GM23338 (cell line): ENCODE data around the gene ERBB4. TPM values are rescaled to one million over a fixed set of nuclear protein-coding genes. Genes with fewer than 3 reads are reported as not detected.

Experiments used
- ATAC-seq: fragments of 200-7000 bp; cut with Tn5 transposase; 3 replicates; pipeline ENCODE4 v1.9.1; 2020
- DNase-seq: peaks from one replicate; pipeline ENCODE4 v3.0.0-alpha.2; 2015; ENCODE audit warnings: low spot score
- H2AFZ ChIP-seq: fragments of 200-600 bp; sonication (generic); 2 replicates; pipeline ENCODE4 v1.8.0; 2016; ENCODE audit warnings: antibody characterized with exemption, mild to moderate bottlenecking, moderate library complexity
- H3F3A ChIP-seq: fragments of 200-600 bp; sonication (generic); replicated peaks from 2 replicates; pipeline ENCODE4 v1.8.0; 2017; ENCODE audit warnings: antibody characterized with exemption, mixed run types, low read depth
- H3K27ac ChIP-seq: fragments of 200-600 bp; sonication (generic); 2 replicates; pipeline ENCODE4 v1.6.1; 2016; ENCODE audit warnings: low read depth
- H3K27me3 ChIP-seq: fragments of 200-600 bp; sonication (generic); 2 replicates; pipeline ENCODE4 v1.8.0; 2016; ENCODE audit warnings: mild to moderate bottlenecking, mixed run types, moderate library complexity; ENCODE audit not compliant: insufficient read depth
- H3K36me3 ChIP-seq: fragments of 200-600 bp; sonication (generic); 2 replicates; pipeline ENCODE4 v1.8.0; 2016; ENCODE audit warnings: mild to moderate bottlenecking; ENCODE audit not compliant: insufficient read depth
- H3K4me1 ChIP-seq: fragments of 200-600 bp; sonication (generic); 2 replicates; pipeline ENCODE4 v1.8.0; 2016; ENCODE audit warnings: mild to moderate bottlenecking, moderate library complexity; ENCODE audit not compliant: insufficient read depth
- H3K4me2 ChIP-seq: fragments of 200-600 bp; sonication (generic); 2 replicates; pipeline ENCODE4 v1.7.1; 2017; ENCODE audit warnings: mixed run types
- H3K4me3 ChIP-seq: fragments of 200-600 bp; sonication (generic); 2 replicates; pipeline ENCODE4 v1.6.1; 2016; ENCODE audit warnings: mixed run types
- H3K79me2 ChIP-seq: fragments of 200-600 bp; sonication (generic); replicated peaks from 2 replicates; pipeline ENCODE4 v1.8.0; 2017; ENCODE audit warnings: mild to moderate bottlenecking; ENCODE audit not compliant: insufficient read depth
- H3K9me2 ChIP-seq: fragments of 200-600 bp; sonication (generic); 2 replicates; pipeline ENCODE4 v1.8.0; 2017; ENCODE audit not compliant: insufficient read depth
- H4K20me1 ChIP-seq: fragments of 200-600 bp; sonication (generic); replicated peaks from 2 replicates; pipeline ENCODE4 v1.8.0; 2017; ENCODE audit warnings: mild to moderate bottlenecking; ENCODE audit not compliant: insufficient read depth
- H3K27ac Mint-ChIP-seq: 2 replicates; pipeline ENCODE4 v1.8.0; 2020; ENCODE audit warnings: inconsistent platforms, mild to moderate bottlenecking, moderate library complexity, mixed read lengths
- H3K27me3 Mint-ChIP-seq: 3 replicates; pipeline ENCODE4 v1.8.0; 2022; ENCODE audit warnings: low read depth, mild to moderate bottlenecking, moderate library complexity, mixed read lengths, inconsistent platforms; ENCODE audit not compliant: insufficient read depth, poor library complexity
- H3K36me3 Mint-ChIP-seq: 3 replicates; pipeline ENCODE4 v1.8.0; 2021; ENCODE audit warnings: low read depth, mild to moderate bottlenecking, inconsistent platforms, moderate library complexity, mixed read lengths
- H3K4me1 Mint-ChIP-seq: 3 replicates; pipeline ENCODE4 v1.8.0; 2020; ENCODE audit warnings: mild to moderate bottlenecking, inconsistent platforms, mixed read lengths
- H3K4me3 Mint-ChIP-seq: 3 replicates; pipeline ENCODE4 v1.8.0; 2021; ENCODE audit warnings: moderate library complexity, mild to moderate bottlenecking, inconsistent platforms, mixed read lengths
- H3K9me3 Mint-ChIP-seq: 3 replicates; pipeline ENCODE4 v1.8.0; 2020; ENCODE audit warnings: moderate library complexity, mild to moderate bottlenecking, inconsistent platforms, mixed read lengths
- CTCF ChIP-seq, 2 experiments: fragments of 200-600 bp in 1 of 2; sonication (generic) in 1 of 2; conservative IDR thresholded peaks; 2 replicates each; pipeline versions ENCODE4 v1.5.1 to v1.6.1; 2016 to 2017; ENCODE audit warnings: antibody characterized with exemption in 2 of 2, low read depth in 2 of 2, mild to moderate bottlenecking in 2 of 2, moderate library complexity in 1 of 2
- JUNB ChIP-seq: IDR thresholded peaks from one replicate; pipeline ENCODE4 v1.6.1; 2016; ENCODE audit warnings: antibody characterized with exemption; ENCODE audit not compliant: unreplicated experiment
- NANOG ChIP-seq: IDR thresholded peaks from 2 replicates; pipeline ENCODE4 v1.6.1; 2016; ENCODE audit warnings: antibody characterized with exemption, borderline replicate concordance
- polyA plus RNA-seq: library from polyadenylated mRNA; unstranded; fragments of >200 nt; fragmentation: Nextera tagmentation; extraction: Ambion mirVana; gene quantifications from 2 replicates; pipeline ENCODE4 v1.2.1, GENCODE V29; 2016
- total RNA-seq: library from RNA; depleted of rRNA; stranded (reverse); fragments of >200 nt; shearing (Covaris generic); gene quantifications from 2 replicates; pipeline ENCODE4 v1.2.3, GENCODE V29; 2014
- TF ChIP-seq, protein P1 (sequence below): fragments of 250-450 bp; sonication (Bioruptor Pico); IDR thresholded peaks from 2 replicates; pipeline ENCODE4 v1.5.0; 2020; ENCODE audit warnings: mild to moderate bottlenecking, moderate library complexity

ERBB4 gene
- total and polyA plus RNA-seq, 2 experiments from 2014 or later = 0.73 to 1.1 TPM

DNA sequence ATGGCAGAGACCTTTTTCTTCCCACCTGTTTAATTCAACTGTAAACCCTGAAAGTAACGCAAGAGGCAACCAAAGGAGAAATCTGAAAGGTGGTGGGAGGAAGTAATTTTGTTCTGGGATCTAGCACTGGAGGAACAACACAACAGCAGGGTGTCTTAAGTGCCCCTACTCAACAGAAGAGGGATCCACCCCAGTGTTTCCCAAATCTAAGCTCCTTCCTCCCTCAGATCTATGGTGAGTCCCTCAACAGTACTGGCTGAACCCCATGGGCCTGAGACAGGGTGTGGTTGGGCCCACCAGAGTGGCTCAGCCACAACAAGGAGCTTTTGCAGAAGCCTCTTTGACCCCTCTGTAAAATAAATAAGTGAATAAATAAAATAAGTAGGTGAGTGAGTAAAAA lies 790.3 kb downstream of the ERBB4 start (continued):
- TF ChIP-seq, protein P1, sequence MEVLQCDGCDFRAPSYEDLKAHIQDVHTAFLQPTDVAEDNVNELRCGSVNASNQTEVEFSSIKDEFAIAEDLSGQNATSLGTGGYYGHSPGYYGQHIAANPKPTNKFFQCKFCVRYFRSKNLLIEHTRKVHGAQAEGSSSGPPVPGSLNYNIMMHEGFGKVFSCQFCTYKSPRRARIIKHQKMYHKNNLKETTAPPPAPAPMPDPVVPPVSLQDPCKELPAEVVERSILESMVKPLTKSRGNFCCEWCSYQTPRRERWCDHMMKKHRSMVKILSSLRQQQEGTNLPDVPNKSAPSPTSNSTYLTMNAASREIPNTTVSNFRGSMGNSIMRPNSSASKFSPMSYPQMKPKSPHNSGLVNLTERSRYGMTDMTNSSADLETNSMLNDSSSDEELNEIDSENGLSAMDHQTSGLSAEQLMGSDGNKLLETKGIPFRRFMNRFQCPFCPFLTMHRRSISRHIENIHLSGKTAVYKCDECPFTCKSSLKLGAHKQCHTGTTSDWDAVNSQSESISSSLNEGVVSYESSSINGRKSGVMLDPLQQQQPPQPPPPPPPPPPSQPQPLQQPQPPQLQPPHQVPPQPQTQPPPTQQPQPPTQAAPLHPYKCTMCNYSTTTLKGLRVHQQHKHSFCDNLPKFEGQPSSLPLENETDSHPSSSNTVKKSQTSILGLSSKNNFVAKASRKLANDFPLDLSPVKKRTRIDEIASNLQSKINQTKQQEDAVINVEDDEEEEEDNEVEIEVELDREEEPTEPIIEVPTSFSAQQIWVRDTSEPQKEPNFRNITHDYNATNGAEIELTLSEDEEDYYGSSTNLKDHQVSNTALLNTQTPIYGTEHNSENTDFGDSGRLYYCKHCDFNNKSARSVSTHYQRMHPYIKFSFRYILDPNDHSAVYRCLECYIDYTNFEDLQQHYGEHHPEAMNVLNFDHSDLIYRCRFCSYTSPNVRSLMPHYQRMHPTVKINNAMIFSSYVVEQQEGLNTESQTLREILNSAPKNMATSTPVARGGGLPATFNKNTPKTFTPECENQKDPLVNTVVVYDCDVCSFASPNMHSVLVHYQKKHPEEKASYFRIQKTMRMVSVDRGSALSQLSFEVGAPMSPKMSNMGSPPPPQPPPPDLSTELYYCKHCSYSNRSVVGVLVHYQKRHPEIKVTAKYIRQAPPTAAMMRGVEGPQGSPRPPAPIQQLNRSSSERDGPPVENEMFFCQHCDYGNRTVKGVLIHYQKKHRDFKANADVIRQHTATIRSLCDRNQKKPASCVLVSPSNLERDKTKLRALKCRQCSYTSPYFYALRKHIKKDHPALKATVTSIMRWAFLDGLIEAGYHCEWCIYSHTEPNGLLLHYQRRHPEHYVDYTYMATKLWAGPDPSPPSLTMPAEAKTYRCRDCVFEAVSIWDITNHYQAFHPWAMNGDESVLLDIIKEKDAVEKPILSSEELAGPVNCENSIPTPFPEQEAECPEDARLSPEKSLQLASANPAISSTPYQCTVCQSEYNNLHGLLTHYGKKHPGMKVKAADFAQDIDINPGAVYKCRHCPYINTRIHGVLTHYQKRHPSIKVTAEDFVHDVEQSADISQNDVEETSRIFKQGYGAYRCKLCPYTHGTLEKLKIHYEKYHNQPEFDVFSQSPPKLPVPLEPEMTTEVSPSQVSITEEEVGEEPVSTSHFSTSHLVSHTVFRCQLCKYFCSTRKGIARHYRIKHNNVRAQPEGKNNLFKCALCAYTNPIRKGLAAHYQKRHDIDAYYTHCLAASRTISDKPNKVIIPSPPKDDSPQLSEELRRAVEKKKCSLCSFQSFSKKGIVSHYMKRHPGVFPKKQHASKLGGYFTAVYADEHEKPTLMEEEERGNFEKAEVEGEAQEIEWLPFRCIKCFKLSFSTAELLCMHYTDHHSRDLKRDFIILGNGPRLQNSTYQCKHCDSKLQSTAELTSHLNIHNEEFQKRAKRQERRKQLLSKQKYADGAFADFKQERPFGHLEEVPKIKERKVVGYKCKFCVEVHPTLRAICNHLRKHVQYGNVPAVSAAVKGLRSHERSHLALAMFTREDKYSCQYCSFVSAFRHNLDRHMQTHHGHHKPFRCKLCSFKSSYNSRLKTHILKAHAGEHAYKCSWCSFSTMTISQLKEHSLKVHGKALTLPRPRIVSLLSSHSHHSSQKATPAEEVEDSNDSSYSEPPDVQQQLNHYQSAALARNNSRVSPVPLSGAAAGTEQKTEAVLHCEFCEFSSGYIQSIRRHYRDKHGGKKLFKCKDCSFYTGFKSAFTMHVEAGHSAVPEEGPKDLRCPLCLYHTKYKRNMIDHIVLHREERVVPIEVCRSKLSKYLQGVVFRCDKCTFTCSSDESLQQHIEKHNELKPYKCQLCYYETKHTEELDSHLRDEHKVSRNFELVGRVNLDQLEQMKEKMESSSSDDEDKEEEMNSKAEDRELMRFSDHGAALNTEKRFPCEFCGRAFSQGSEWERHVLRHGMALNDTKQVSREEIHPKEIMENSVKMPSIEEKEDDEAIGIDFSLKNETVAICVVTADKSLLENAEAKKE (CRISPR knock-in tag) = no peak
- TF ChIP-seq JUNB = no peak
- TF ChIP-seq NANOG = no peak

DNA sequence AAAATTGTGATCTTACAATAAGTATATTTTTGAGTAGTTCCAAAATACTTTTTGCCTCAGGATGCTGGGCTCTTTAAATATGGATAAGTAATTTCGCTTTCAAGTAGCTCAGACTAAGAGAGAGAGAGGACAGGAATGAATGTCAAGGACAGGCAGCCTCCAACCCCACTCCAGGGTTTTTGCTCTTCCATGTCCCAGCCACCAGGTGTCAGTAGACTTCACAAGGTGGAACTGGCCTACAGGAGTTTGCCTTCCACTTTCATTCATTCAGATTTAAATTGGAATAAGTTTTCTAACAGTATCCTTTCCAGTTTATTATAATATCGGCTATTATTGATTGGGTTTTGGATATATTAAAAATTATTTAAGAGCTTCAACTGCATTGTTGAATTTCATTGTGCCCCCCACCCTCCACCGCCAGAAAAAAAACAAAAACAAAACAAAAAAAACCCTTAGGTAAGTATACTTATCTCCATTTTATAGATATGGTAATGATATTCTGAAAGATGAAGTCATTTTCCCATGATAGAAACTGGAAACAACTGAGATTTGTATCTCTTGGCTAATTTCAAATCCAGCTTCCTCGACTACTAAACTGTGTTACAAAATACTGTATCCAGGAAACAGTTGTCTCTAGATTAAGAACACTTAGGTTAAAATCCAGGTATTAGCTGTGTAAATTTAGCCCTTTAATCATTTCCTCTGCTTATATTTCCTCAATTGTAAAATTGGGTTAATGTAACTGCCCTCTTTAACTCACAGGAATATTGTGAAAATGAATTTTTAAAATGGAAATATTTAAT lies 793.1 kb downstream of the ERBB4 start:
- H3K4me3 ChIP-seq = no peak overlapping the region
- no peaks in the 10 kb centered on the region for H3K4me1 ChIP-seq
- H2AFZ ChIP-seq = no peak overlapping the region
- H3K4me2 ChIP-seq = no peak overlapping the region
- Mint-ChIP-seq H3K4me1 (peaks cover 4% of the 10 kb centered on the region; the same call in 2 of the 3 replicates), H3K9me3 (no peaks in the 10 kb centered on the region), H3K27me3 (no peaks in the 10 kb centered on the region), H3K36me3 (no peaks in the 10 kb centered on the region), H3K4me3 (no peak overlapping the region), H3K27ac (no peak overlapping the region)
- no peaks in the 10 kb centered on the region for H3F3A ChIP-seq
- no peaks in the 10 kb centered on the region for H3K36me3 ChIP-seq
- ATAC-seq (peak; percentile 98), DNase-seq (peak; percentile 84)
- no peaks in the 10 kb centered on the region for H4K20me1 ChIP-seq
- H3K27me3 ChIP-seq = no peaks in the 10 kb centered on the region
- H3K79me2 ChIP-seq = no peaks in the 10 kb centered on the region
- no peaks in the 10 kb centered on the region for H3K9me2 ChIP-seq
- TF ChIP-seq, protein P1 (CRISPR knock-in tag) = no peak
- peak; percentile 93 to 94 for TF ChIP-seq CTCF (conservative IDR thresholded peaks at IDR 0.05; ENCODE audit: low read depth in 2 of 2)
- H3K27ac ChIP-seq = no peak overlapping the region
